HG02981 (cell line): ENCODE measurements around the gene GFI1.

ENCODE experiments used
- ATAC-seq: cut with Tn5 transposase; IDR thresholded peaks from one replicate; pipeline ENCODE4 v1.9.1; 2021; ENCODE audit warnings: mild to moderate bottlenecking, moderate library complexity; ENCODE audit not compliant: unreplicated experiment

GFI1 gene

DNA sequence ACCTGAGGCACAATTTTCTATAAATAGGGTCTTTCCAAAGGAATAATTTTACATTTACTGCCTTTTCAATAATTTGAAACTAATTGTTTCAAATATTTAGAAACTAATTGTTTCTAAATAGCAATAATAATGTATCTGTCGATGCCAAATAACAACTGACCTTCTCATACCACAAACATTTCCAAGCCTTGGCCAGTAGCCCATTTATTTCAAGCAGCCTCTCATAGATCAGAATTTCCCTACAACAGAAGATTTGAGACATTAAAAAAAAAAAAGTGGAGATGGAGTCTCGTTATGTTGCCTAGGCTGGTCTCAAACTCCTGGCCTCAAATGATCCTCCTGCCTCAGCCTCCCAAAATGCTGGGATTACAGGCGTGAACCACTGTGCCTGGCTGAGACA, 2.1 kb upstream of the GFI1 start:
- ATAC-seq, result no peak

DNA sequence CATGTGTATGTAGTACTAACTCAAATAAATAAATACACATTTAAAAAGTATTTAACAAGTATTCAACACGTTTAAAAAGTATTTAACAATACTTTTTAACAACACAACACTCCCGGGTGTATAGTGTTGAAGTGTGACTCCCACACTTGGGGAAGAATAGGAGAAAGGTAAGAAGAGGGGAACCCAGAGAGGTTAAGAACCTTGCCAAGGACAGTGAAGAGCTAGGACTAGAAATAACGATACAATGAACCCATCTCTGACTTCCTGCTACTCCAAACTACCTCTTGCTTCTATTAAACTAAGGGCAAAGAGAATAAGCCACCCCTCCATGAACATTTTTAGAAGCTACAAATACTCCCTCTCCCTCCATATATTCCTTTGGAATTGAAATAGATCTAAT, 1.7 kb upstream of the GFI1 start:
- ATAC-seq, result no peak

DNA sequence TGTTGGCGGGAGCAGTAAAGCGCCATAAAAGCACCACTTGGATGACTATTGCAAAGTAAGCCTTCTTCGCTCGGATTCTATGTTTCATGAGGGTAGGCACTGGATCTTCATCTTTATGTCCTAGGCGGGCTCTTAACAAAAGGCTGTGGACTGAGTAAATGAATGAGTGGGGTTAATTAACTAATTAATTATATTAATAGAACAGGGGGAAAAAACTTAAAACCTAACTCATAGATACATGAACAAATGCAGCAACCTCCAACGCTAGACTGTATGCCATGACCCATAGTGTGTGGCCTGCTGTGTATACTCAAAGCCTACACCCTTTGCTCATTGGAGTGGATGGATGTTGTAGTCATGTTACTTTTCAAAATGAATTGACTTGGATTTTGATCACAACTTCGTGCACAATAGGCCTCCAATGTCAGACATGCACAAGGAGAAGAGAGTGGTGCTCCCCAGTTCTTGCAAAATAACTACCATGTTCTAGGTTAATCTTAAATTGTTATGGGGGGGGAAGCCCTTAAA, 417 bp upstream of the GFI1 start:
- ATAC-seq, result no peak

DNA sequence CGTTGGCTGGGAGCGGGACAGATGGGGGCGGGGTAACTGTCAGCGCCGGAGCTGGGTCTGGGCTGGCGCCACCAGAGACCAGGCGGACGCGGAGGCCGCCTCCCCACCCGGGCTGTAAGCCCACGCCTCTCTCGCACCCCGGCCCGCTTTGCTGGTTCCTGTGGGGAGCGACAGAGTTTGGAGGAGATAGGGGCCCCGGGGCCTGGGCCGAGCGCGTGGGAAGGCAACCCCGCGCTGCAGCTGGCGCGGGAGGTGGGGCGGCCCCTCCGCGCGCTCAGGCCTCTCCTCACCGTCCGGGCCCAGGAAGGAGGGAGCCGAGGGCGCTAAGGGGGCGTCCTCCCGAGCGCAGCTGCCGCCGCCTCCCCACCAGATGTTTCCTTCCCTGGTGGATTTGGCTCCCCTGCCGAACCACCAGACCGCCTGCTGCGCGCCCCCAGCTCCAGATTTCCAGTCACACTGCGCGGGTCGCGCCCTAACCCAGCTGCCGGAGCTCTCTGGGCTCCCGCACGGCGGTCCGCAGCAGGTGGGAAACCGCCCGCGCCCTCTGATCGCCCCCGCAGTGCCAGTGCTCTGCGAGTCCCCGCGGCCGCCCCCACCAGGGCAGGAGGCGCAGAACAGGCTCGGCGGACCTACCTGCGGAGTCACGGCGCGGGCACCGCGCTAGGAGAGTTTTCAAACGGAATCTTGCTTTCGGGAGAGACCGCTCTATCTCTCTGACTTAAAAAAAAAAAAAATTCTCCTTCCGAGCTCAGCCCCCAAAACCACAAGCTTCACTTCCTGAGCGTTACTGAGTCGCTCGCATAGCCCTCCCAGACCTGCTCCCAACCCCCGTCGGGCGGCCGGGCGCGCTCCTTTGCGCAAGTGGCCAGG, 1.1 kb downstream of the GFI1 start:
- ATAC-seq, result peak; percentile 51

DNA sequence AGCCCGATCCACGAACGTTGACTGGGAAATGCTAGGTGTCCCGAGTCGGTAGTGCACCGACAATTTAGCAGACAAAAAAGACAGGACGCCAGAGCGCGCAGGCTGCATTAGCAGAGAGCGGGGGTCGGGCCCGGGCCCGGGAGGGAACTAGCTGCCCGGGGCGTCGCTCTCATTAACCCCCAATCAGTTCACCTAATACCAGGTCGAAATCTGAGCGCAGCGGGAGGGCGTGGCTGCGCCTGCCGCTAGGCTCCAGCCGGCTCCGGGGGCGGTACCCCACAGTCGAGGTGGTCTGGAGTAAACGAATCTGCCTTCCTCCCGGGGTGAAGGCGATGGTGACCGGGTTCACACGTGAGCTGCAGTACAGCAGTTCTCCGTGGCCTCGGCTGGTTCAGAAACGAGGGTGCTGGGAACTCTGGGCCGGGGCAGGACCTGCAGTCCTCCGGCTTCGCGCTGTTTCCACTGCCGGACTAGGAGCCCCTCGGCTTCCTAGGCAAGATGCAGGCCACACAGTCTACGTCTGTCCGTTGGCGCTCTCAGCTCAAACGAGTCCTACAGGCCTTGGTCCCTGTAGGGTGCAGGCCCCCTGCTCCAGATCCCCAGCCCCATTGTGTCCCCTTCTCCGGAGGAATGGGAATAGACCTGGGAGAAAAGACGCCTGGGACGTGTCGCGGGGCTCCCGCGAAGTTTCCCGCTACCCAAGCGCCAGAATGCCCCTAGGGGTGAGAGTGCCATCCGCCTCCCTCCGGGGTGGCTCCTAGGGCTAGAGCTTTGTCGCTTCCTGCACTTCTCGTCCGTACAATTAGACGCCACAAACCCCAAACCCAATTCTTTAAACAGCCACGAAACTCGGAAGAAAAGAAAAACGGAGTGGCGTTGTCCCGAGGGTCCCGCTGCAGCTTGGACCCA, 2.0 kb downstream of the GFI1 start:
- peak; percentile 23 for ATAC-seq

DNA sequence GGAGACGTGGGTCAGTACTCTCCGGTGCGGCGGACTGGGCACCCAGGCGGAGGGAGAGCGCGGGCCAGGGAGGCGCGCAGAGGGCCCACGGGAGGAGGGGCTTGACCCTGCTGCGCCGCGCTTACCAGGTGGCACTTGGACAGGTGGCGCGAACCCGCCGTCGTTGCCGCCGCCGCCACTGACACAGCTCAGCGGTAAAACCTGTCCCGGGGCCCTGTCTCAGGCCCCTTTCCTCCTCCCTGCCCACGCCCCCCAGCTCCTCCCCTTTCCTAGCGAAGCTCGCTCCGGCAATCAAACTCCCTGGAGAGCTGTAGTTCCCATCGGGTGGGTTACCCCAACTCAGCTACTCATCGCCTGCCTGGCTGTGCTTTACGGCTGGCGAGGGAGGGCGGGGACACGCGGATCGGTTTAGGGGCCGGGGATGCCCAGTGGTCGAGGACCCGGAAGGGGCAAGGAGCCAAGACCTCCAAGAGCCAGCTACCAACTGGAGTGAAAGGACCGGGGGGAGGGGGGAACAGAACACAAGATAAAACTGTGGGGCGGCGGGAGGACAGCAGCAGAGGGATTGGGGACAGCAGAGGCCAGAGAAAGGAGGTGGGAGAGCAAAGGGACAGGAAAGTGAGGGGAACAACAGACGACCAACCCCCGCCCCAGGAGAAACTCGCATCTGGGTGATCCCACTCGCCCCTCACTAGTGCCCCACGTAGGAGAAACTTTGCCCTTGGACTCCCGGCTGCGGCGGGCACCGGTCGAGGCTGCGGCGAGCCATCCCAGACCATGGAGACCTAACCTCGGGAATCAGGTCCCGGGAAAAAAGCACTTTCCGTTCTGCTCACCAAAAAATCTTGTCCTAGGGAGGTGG, 2.9 kb downstream of the GFI1 start:
- no peak for ATAC-seq

DNA sequence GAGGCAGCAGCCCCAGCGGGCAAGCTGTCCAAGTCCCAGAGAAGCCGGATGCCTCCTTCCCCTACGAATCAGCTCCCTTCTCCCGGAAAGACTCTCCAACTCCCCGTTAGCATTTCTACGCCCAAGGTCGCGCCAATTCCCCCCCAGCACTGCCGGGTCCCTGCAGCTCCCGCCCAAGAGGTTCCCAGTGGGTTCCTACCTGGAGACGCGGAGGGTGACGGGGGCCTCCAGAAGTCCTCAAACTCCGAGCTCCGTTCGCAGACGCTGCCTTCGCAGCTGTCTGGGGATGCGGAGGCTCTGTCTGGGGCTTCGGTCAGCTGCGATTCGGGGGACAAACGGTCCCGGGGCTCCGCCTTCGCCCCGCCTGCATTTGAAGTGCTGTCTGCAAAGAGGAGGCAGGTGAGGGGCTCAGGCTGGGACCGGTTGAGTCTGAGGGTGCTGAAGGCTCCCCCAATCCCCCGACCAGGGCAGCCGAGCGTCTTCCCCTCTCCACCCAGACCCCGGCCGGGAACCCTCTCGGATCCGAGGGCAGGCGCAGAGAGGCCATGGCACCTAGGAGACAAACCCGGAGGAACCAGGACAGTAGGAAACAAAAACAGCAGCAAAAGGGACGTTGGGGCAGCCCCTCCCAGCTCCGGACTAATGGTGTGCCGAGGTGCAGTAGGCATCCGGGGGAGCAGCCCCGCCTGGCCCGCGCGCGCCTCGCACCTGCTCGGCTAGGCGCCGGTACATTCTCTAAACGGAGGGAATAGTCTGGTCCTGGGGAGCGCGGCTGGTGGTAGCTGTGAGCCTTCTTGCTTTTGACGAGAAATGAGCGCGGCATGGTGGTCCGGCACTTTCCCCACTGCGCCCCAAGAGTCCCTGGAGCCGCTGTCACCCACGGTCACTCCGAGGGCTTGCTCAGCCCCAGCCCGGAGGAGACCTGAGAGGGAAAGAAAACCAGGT, 3.8 kb downstream of the GFI1 start:
- ATAC-seq, result no peak

DNA sequence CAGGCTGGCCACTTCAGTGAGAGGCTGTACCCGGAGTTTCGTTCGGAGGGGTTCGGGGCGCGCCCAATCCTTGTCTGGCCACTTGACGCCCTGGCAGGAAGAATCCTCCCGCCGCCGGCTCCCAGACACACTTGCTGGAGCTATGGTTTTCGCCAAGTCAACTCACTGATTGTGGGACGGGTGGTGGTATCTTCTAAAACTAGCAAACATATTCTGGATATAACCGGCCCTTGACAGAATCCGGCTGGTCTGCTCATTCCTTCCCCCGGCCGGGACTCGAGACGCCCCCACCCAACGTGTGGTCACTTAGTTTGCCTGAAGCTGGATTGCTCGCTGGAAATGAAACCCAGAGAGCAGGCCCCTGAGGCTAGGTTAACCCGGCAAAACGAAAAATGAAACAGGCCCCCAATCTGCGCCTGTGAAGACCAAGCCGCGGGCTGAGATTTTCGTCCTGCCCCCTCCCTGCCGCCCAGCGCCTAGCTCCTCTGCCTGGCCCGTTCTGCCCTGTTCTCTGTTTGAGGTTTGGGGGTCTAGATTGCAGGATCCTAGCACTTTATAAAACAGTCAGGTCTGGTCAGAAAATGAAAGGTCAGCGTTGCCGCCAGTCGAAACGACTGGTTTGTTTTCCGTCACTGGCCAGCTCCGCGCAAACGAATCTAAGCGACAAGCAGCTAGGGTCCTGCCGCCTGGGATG, 4.6 kb downstream of the GFI1 start:
- no peak for ATAC-seq

DNA sequence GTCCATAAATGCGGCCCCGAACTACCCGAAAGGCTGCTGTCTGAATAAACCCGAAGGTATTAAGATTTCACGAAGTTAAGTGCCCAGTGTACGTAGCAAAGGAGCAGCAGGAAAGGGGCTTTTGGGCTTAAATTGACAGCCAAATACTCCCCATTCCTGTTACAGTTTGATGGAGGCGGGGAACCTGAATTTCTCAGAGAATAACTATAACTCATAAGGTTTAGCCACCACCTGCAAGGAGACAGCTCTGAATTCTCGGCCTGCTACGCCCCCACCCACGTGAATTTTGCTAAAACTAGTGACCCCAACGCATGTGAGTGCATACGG, 5.2 kb downstream of the GFI1 start:
- ATAC-seq, result no peak

DNA sequence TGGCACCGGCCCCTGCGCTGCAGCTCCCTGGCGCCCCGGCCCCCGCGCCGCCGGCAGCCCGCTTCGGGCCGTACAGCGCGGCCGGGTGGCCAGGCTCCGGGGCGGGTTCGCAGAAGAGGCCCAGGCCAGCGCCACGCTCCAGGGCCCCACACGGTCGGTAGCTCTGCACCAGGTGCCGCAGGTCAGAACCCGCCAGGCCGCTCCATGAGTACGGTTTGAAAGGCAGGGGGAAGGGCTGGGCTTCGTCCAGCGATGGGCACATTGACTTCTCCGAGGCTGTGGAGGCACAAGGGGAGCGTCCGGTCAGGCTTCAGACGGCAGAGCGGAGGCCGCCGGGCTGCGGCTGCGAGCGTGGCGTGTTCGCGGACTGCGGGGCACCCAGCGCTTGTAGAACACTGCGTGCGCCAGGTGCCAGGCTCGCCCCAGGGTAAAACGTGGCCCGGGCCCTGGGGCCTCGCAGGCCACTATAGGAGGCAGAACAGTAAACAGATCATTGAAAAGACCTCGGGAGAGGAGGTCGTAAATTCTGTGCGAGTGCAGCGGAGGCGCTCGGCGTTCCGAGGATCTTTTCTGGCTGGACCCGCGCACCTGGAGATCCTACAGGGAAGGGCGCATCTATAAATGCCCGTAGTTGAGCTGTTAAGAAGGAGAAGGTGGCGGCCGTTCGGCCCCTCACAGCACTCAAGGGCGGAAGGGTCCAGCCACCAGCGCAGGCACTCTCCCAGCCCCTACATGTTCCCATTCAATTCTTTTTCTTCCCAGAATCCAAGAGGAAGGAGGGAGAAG, 5.7 kb downstream of the GFI1 start:
- ATAC-seq, result no peak

DNA sequence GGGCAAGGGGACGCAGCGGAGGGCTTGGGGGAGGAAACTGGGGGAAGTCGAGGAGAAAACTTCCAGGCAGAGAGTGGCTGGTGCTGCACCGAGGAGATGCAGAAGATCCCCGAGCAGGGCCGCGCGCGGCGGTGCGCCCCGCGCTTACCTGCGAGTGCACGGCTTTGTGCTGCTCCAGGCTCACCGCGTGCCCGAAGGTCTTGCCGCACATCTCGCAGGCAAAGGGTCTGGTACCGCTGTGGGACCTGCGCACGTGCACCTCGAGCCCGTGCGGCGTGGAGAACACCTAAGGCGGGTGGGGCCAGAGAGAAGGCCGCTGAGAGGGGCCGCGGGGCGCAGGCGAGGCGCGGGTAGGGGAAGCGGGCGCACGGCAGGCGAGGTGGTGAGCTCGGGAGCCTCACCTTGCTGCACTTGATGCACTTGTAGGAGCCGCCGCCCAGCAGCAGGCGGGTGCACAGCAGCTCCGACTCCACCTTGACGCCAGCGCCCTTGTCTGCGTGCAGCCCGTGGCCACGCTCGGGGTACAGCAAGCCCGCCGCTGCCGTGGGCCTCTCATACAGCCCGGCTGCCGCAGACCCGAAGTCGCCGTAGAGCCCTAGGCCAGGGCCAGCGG, 6.4 kb downstream of the GFI1 start:
- ATAC-seq, result no peak

DNA sequence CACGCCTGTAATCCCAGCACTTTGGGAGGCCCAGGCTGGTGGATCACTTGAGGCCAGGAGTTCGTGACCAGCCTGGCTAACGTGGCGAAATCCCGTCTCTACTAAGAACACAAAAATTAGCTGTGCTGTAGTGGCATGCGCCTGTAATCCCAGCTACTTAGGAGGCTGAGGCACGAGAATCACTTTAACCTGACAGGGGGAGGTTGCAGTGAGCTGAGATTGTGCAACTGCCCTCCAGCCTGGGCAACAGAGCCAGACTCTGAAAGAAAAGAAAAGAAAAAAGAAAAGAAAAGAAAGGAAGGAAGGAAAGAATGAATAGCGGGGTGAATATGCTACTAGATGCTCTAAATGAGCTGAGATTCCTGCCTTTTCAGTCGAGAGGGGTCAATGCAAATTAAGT, 7.1 kb downstream of the GFI1 start:
- no peak for ATAC-seq

DNA sequence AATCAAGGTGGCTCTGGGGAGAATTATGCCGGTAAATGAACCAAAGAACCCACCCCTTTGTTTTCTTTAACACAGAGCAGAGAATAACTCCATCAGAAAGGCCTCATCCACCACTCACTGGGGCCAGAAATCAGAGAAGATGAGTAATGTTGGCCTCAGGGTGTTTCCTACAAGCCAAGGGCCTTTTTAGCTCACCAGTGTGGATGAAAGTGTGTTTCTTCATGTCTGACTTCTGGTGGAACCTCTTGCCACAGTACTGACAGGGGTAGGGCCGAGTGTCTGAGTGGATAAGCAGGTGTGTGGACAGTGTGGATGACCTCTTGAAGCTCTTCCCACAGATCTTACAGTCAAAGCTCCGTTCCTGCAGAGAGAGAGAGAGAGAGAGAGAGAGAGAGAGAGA, 8.3 kb downstream of the GFI1 start:
- ATAC-seq, result no peak

DNA sequence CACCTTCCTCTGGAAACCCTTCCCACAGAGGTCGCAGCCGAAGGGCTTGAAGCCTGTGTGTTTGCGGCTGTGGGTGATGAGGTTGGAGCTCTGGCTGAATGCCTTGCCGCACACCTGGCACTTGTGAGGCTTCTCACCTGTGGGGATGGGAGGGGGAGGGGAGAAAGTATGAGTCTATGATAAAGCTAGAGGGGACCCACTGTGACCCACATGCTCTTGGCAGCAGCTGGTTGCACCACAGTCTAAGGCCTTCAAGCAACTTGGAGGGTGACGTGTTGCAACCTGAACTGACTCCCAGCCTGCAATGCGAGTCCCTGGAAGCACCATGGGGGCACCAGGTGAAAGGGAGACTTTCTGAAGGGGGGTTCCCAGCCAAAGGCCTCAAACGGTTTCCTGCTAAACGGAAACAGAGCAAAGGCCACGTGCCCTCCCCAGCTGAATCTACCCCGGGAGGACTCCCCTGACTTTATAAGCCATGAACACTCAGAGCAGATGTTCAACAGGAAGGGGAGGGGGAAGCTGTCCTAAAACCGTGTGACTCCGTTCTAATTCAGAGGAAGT, 10.6 kb downstream of the GFI1 start:
- peak; percentile 47 for ATAC-seq

DNA sequence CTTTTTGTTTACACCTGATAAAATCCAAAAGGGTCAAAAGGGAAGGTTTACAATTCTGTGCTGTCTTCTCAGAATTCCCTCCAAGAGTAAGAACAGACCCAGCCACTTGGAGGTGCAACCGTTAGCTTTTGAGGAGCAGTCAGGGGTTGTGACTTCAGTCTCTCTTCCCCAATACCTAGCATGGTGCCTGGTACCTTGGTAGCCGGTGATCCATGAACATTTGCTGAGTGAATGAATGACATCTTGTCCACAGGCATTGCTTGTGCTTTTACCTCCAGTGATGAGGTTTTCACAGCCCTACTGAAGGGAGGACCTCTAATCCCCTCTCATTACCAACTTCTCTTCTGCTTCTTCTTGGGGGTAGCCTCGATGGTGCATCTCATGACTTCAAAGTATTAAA, 11.7 kb downstream of the GFI1 start:
- no peak for ATAC-seq

DNA sequence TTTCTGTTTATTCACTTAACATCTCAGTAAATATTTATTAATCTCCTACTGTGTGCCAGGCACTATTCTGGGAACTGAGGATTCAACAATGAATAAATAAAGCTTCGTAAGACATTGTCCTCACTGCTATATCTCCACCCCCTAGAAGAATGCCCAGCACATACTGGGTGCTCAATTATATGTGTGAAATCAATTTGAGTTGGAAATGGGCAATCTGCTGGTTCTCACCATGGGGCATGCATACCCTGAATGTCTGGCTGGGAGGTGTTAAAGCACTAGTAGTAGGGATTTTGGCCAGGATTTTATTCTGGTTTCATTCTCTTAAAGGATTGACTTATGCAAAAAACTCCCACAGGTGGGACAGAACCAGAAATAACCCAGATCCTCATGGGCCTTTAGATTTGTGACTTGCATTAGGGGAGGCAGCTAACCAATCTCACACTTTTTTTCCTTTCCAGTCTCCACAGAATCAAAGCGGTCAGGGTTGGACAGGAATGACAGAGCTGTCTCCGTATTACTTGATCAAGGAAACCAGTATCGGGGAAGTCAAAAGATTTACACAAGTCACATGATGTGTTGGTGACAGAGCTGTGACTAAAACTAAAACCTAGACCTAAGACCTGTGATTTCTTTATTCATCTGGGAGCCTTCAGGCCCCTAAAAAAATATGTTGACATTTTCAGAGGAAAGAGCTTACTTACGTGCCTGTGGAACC, 12.8 kb downstream of the GFI1 start:
- ATAC-seq, result peak; percentile 72

DNA sequence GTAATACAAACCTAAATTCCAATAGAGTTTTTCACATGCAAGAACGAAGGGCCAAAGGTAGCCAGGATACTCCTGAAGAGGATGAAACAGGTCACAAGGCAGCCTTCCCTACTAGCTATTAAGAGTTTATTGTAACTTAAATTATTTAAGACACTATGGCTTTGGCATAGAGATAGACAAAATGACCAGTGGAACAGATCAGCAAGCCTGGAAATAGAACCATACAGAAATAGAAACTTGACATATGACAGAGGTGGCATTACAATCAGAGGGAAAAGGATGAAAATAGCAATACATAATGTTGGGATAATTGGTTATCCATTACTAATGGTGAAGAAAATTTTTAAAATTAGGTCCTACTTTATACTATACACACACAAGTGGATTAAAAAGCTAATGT, 16.5 kb downstream of the GFI1 start:
- ATAC-seq, result no peak
